ENCODE data around the gene TET3.
A peak's percentile ranks its signal among the peaks of the same experiment; 100 is the strongest.

Gene TET3

DNA sequence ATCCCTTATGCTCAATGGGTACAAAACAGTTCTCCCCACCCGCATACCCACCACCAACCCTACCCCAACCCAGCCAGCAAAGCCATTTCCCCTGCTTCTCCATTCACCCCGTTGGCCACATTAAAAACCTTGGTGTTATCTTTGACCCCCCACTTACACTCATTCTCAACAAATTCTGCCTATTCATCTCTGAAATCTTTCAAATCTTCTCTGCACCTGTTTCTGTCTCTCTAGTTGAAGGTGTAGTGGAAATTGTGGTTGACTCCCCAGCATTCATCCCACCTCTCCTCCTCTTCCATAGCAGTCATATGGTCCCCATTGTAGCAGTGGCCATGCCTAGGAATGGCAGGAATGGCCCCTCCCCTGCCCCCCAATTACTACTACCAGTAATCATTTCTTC lies 20.5 kb upstream of the TET3 start:
- TF ChIP-seq, protein P1, sequence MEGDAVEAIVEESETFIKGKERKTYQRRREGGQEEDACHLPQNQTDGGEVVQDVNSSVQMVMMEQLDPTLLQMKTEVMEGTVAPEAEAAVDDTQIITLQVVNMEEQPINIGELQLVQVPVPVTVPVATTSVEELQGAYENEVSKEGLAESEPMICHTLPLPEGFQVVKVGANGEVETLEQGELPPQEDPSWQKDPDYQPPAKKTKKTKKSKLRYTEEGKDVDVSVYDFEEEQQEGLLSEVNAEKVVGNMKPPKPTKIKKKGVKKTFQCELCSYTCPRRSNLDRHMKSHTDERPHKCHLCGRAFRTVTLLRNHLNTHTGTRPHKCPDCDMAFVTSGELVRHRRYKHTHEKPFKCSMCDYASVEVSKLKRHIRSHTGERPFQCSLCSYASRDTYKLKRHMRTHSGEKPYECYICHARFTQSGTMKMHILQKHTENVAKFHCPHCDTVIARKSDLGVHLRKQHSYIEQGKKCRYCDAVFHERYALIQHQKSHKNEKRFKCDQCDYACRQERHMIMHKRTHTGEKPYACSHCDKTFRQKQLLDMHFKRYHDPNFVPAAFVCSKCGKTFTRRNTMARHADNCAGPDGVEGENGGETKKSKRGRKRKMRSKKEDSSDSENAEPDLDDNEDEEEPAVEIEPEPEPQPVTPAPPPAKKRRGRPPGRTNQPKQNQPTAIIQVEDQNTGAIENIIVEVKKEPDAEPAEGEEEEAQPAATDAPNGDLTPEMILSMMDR (IDR thresholded peaks at IDR 0.05) = no peak
- no peak overlapping the region for H3K27ac ChIP-seq
- no peak overlapping the region for H3K4me3 ChIP-seq
- no peak for DNase-seq (ENCODE audit: low spot score)

DNA sequence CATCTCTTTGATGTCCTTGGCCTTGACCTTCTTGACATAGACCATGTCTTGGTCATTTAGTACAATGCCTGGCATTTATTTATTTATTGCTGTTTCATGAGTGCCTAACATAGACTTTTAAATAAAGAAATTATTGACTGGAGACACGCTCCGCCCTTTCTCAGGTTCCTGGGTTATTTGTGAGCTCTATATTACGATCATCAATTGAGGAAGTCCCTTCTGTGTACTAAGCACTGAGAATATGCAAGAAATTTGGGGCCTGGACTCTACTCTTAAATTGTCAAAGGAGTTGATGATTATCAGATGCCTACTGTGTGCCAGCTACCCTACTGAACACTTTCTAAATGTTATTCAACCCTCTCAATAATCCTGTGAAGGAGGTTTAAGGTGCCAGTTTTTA lies 19.7 kb upstream of the TET3 start:
- TF ChIP-seq, protein P1 (IDR thresholded peaks at IDR 0.05) = no peak
- DNase-seq (ENCODE audit: low spot score) = no peak
- Histone ChIP-seq H3K4me3 (no peak overlapping the region), H3K27ac (no peak overlapping the region)

DNA sequence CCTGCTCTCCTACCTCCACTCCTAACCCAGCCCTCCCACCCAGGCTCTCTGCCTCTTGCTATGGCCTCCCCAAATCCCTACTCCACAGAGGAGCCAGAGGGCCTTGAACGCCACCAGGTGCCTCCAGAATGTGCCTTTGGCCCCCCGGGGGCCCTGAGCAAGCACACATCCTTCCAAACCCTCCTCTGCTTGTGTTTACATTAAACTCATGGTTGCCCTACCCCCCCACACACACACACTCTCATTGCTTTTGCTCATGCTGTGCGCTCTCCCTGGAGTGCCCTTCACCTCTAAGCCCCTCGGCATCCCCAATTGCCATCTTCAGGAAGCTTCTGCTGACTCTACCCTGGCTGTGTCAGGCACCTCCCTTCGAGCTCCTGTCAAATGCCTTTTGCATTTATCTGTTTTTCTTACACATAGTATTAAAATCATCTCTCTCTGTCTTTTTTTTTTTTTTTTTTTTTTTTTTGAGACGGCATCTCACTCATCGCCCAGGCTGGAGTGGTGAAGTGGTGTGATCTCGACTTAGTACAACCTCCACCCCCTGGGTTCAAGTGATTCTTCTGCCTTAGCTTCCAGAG lies 16.3 kb upstream of the TET3 start:
- no peak overlapping the region for H3K27ac ChIP-seq
- DNase-seq (ENCODE audit: low spot score) = no peak
- TF ChIP-seq, protein P1 (IDR thresholded peaks at IDR 0.05) = no peak
- no peak overlapping the region for H3K4me3 ChIP-seq

DNA sequence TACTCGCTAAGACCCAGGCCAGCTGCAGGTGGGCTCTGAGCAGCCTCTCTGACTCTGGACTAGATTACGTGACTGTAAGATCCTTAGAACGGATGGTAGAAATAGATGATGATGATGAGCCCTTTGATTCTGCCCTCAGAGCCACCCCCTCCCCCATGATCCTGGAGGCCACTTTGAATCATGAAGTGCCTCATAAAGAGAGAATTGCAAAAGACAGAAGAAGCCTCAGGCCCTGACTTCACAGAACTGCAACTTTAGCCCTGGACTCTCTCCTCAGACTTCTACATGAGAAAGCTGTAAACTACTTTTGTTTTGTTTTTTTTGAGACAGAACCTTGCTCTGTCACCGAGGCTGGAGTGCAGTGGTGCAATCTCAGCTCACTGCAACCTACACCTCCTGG lies 15.4 kb upstream of the TET3 start:
- no peak overlapping the region for H3K4me3 ChIP-seq
- H3K27ac ChIP-seq = no peak overlapping the region
- TF ChIP-seq, protein P1 (IDR thresholded peaks at IDR 0.05) = no peak
- no peak for DNase-seq (ENCODE audit: low spot score)

DNA sequence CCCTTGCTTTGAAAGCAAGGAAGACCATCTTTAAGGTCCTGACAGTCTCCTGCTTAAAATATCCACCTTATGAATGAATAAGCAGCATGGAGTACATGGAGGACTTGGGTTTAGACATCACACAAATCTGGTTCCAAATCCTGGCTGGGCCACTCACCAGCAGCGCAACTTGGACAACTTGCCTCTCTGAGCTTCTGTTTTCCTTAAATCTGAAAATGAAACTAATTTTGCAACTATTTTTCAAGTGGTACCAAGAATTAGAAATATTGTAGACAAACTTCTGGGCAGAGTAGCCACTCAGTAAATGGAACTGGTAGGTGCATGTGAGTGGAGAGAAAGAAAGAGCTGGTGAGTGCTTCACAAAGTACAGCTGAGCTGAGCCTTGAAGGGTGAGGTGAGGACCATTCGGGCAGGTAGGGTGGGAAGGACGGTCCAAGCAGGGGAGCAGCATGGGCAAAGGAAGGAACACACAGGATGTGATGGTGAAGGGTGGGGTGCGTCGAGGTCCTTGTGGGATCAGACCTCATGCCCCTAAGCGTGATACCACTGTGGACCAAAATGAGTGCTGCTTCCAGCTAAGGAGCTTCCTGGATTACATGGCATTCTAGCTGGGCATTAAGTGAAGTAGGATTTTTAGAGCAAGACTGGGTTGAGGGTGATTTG lies 14.4 kb upstream of the TET3 start:
- H3K27ac ChIP-seq = peak overlapping the region in 1 of 2 donors; percentile 14
- H3K4me3 ChIP-seq = no peak overlapping the region
- TF ChIP-seq, protein P1 (IDR thresholded peaks at IDR 0.05) = no peak
- DNase-seq (ENCODE audit: low spot score) = no peak

DNA sequence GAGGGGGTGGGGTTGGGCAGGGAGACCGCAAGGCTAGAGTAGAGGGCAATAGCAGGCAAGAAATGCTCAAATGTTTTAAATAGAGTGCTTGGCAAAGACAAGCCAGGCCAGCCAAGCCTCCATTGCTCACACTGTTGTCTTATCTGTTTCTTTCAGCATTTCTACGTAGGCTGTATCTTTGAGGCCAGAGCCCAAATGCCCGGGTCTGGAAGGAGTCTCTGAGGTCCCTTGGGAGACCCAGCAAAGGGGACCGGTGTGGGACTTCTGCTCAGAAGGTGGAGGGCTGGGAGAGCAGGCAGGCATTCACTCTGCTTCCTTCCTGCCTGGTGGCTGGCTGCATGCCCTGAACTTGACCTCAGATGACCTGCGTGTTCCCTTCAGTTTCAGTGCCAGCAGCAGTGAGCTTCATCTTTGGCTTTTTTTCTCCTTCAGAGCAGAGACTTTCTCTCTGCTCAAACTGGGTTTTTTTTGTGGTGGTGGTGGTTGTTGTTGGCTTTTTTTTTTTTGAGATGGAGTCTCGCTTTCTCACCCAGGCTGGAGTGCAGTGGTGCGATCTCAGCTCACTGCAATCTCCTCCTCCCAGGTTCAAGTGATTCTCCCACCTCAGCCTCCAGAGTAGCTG lies 13.7 kb upstream of the TET3 start:
- Histone ChIP-seq H3K27ac (peak overlapping the region in 1 of 2 donors; percentile 14), H3K4me3 (no peak overlapping the region)
- no peak for DNase-seq (ENCODE audit: low spot score)
- TF ChIP-seq, protein P1 (IDR thresholded peaks at IDR 0.05) = no peak

DNA sequence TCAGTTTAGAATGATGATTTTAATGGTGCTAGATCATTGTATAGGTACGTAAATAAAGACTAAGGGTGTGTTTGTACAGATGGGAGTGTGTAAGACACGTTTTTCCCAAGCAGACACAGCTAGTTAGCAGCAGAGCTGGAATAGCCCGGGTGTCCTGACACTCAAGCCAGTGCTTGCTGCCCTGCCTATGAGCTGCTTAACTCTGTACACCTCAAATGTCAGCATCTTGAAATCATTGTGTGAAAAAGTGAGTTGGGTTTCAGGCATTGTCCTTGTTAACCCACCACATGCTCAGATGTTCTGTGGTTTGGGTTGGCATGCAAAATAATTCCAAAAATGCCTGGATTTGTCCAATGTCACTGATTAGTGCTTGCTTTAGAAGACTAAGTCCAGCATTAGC lies 13.0 kb upstream of the TET3 start:
- Histone ChIP-seq H3K4me3 (no peak overlapping the region), H3K27ac (no peak overlapping the region)
- TF ChIP-seq, protein P1 (IDR thresholded peaks at IDR 0.05) = no peak
- DNase-seq (ENCODE audit: low spot score) = no peak

Measured in coronary artery (tissue), 2 donors.